SU-DHL-6 (cell line): ENCODE data around the gene OGT.

Source experiments
- CTCF ChIP-seq: fragments of 200-600 bp; sonication (generic); IDR thresholded peaks from one replicate; pipeline ENCODE4 v1.5.1; 2017; ENCODE audit warnings: antibody characterized with exemption, mild to moderate bottlenecking, low read length, moderate library complexity; ENCODE audit not compliant: insufficient read depth, poor library complexity, severe bottlenecking
- EZH2phosphoT487 ChIP-seq: fragments of 200-600 bp; sonication (generic), shearing (Covaris generic); conservative IDR thresholded peaks from 2 replicates; pipeline ENCODE4 v1.6.1; 2018; ENCODE audit warnings: mild to moderate bottlenecking, antibody characterized with exemption, low read length, moderate library complexity, mixed read lengths

GRCh38 chrX:71581210-71581609, 48.3 kb downstream of the OGT start:
- TF ChIP-seq CTCF: no peak
- no peak for TF ChIP-seq EZH2phosphoT487
